ENCODE measurements around the gene KAT8. TPM values are rescaled to one million over a fixed set of nuclear protein-coding genes. Genes with fewer than 3 reads are reported as not detected.
A peak's percentile ranks its signal among the peaks of the same experiment; 100 is the strongest.

KAT8 gene
- total and polyA plus RNA-seq, 2 of the 13 experiments (the other 11 are each of a cell fraction or from before 2014, with no cell fraction given), result 79.0 to 84.2 TPM

DNA sequence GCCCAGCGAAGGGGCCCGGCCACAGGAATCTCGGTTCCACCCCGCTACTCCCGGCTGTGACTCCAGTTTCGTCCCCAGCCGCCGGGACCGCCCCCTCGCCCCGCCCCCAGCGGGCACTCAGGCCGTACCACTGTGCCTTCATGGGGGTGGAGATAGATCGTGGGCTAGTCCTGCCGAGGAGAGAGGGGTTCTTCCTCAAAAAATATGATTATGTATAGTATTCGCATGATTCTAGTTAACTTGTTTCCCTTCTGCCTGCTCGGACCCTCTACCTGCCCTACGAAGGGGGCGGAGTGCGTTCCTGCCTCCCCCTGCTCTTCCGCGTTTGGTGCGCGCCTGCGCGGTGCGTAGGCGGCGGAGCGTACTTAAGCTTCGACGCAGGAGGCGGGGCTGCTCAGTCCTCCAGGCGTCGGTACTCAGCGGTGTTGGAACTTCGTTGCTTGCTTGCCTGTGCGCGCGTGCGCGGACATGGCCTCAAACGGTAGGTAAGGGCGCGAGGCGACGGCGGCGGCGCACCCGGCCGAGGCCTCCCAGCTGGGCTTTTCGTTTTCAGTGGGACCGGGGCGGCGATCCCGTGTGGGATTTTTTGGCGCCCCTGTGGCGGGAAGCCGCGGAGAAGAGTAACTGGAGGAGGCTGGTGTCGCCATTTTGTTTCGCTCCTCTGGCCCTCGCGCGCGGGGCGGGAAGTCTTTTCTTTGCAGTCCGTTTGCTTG, 62.4 kb downstream of the KAT8 start, which contains the start of gene FUS (continued):
- TF ChIP-seq ARID2 (CRISPR knock-in tag; IDR thresholded peaks at IDR 0.05; ENCODE audit: borderline replicate concordance) (peak; percentile 98), ZNF333 (CRISPR knock-in tag; IDR thresholded peaks at IDR 0.05; ENCODE audit: borderline replicate concordance) (peak; percentile 89), ZNF274 (CRISPR knock-in tag; IDR thresholded peaks at IDR 0.05) (peak; percentile 94), YY1 (IDR thresholded peaks at IDR 0.05; ENCODE audit: insufficient read depth, insufficient replicate concordance, low read depth, low read length) (peak; percentile 94), NFATC3 (CRISPR knock-in tag; IDR thresholded peaks at IDR 0.05) (peak; percentile 92), ZNF768 (CRISPR knock-in tag; IDR thresholded peaks at IDR 0.05) (peak; percentile 73), ADNP (CRISPR knock-in tag; IDR thresholded peaks at IDR 0.05) (no peak), SAP130 (CRISPR knock-in tag; IDR thresholded peaks at IDR 0.05; ENCODE audit: low read depth) (peak; percentile 69), HOXA3 (CRISPR knock-in tag; IDR thresholded peaks at IDR 0.05) (peak; percentile 81; the same call in 1 of the 2 replicates), SMAD3 (CRISPR knock-in tag; IDR thresholded peaks at IDR 0.05) (peak; percentile 91), NFYB (CRISPR knock-in tag; IDR thresholded peaks at IDR 0.05) (0 out of 2 replicates have a peak, but pooled peaks have one; percentile 21)
- TF ChIP-seq, protein P1, sequence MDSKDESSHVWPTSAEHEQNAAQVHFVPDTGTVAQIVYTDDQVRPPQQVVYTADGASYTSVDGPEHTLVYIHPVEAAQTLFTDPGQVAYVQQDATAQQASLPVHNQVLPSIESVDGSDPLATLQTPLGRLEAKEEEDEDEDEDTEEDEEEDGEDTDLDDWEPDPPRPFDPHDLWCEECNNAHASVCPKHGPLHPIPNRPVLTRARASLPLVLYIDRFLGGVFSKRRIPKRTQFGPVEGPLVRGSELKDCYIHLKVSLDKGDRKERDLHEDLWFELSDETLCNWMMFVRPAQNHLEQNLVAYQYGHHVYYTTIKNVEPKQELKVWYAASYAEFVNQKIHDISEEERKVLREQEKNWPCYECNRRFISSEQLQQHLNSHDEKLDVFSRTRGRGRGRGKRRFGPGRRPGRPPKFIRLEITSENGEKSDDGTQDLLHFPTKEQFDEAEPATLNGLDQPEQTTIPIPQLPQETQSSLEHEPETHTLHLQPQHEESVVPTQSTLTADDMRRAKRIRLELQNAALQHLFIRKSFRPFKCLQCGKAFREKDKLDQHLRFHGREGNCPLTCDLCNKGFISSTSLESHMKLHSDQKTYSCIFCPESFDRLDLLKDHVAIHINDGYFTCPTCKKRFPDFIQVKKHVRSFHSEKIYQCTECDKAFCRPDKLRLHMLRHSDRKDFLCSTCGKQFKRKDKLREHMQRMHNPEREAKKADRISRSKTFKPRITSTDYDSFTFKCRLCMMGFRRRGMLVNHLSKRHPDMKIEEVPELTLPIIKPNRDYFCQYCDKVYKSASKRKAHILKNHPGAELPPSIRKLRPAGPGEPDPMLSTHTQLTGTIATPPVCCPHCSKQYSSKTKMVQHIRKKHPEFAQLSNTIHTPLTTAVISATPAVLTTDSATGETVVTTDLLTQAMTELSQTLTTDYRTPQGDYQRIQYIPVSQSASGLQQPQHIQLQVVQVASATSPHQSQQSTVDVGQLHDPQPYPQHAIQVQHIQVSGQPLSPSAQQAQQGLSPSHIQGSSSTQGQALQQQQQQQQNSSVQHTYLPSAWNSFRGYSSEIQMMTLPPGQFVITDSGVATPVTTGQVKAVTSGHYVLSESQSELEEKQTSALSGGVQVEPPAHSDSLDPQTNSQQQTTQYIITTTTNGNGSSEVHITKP (CRISPR knock-in tag; IDR thresholded peaks at IDR 0.05; ENCODE audit: low read depth), result peak; percentile 100
- TF ChIP-seq, protein P2, sequence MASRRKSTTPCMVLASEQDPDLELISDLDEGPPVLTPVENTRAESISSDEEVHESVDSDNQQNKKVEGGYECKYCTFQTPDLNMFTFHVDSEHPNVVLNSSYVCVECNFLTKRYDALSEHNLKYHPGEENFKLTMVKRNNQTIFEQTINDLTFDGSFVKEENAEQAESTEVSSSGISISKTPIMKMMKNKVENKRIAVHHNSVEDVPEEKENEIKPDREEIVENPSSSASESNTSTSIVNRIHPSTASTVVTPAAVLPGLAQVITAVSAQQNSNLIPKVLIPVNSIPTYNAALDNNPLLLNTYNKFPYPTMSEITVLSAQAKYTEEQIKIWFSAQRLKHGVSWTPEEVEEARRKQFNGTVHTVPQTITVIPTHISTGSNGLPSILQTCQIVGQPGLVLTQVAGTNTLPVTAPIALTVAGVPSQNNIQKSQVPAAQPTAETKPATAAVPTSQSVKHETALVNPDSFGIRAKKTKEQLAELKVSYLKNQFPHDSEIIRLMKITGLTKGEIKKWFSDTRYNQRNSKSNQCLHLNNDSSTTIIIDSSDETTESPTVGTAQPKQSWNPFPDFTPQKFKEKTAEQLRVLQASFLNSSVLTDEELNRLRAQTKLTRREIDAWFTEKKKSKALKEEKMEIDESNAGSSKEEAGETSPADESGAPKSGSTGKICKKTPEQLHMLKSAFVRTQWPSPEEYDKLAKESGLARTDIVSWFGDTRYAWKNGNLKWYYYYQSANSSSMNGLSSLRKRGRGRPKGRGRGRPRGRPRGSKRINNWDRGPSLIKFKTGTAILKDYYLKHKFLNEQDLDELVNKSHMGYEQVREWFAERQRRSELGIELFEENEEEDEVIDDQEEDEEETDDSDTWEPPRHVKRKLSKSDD (CRISPR knock-in tag; IDR thresholded peaks at IDR 0.05; ENCODE audit: low read depth), result no peak
- TF ChIP-seq, protein P3, sequence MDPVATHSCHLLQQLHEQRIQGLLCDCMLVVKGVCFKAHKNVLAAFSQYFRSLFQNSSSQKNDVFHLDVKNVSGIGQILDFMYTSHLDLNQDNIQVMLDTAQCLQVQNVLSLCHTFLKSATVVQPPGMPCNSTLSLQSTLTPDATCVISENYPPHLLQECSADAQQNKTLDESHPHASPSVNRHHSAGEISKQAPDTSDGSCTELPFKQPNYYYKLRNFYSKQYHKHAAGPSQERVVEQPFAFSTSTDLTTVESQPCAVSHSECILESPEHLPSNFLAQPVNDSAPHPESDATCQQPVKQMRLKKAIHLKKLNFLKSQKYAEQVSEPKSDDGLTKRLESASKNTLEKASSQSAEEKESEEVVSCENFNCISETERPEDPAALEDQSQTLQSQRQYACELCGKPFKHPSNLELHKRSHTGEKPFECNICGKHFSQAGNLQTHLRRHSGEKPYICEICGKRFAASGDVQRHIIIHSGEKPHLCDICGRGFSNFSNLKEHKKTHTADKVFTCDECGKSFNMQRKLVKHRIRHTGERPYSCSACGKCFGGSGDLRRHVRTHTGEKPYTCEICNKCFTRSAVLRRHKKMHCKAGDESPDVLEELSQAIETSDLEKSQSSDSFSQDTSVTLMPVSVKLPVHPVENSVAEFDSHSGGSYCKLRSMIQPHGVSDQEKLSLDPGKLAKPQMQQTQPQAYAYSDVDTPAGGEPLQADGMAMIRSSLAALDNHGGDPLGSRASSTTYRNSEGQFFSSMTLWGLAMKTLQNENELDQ (CRISPR knock-in tag; IDR thresholded peaks at IDR 0.05; ENCODE audit: borderline replicate concordance), result peak; percentile 97; the same call in 1 of the 2 replicates
- TF ChIP-seq, protein P4, sequence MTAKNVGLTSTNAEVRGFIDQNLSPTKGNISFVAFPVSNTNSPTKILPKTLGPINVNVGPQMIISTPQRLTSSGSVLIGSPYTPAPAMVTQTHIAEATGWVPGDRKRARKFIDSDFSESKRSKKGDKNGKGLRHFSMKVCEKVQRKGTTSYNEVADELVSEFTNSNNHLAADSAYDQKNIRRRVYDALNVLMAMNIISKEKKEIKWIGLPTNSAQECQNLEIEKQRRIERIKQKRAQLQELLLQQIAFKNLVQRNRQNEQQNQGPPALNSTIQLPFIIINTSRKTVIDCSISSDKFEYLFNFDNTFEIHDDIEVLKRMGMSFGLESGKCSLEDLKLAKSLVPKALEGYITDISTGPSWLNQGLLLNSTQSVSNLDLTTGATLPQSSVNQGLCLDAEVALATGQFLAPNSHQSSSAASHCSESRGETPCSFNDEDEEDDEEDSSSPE (CRISPR knock-in tag; IDR thresholded peaks at IDR 0.05), result no peak
- TF ChIP-seq, protein P5, sequence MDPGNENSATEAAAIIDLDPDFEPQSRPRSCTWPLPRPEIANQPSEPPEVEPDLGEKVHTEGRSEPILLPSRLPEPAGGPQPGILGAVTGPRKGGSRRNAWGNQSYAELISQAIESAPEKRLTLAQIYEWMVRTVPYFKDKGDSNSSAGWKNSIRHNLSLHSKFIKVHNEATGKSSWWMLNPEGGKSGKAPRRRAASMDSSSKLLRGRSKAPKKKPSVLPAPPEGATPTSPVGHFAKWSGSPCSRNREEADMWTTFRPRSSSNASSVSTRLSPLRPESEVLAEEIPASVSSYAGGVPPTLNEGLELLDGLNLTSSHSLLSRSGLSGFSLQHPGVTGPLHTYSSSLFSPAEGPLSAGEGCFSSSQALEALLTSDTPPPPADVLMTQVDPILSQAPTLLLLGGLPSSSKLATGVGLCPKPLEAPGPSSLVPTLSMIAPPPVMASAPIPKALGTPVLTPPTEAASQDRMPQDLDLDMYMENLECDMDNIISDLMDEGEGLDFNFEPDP (CRISPR knock-in tag; conservative IDR thresholded peaks at IDR 0.05), result 0 out of 2 replicates have a peak, but pooled peaks have one; percentile 94

All from HepG2 (cell line).